IPS-NIHi11 (cell line): Measurements from ENCODE around the gene SLC9A9.

ENCODE experiments used
- DNase-seq: peaks from one replicate; pipeline ENCODE4 v3.0.0; 2012; ENCODE audit warnings: mixed read lengths, low spot score

The SLC9A9 gene

DNA sequence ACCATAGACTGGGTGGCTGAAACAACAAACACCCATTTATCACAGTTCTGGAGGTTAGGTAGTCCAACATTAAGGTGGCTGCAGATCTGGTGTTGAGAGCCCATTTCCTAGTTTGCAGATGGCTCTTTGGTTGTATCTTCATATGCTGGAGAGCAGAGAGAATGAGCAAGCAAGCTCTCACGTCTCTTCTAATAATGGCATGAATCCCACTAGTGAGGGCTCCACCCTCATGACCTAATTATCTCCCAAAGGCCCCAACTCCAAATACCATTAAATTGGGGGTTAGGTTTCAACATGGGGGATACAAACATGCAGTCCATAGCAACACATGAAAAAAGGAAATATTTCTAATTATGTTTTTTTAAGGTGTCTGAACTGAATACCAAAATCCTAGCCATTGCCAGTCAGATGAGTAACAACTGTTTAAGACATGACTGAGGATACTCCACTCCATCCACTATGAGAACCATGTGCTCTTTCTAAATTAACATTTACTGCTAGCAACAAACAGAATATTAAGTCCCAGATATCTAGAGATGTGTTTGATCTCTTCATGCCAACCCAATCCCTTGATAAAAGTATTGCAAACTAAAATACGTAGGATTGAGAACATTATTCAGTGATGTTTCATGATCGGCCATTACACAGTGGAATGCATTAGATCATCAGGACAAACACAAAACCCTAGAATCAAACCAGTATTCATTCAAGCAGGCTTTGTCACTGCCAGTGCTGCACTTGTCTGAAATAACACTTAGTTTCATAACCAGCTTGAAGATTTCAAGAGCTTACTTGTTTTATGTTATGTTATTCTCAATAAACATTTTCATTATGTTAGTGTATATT lies 340.3 kb downstream of the SLC9A9 start:
- no peak for DNase-seq

DNA sequence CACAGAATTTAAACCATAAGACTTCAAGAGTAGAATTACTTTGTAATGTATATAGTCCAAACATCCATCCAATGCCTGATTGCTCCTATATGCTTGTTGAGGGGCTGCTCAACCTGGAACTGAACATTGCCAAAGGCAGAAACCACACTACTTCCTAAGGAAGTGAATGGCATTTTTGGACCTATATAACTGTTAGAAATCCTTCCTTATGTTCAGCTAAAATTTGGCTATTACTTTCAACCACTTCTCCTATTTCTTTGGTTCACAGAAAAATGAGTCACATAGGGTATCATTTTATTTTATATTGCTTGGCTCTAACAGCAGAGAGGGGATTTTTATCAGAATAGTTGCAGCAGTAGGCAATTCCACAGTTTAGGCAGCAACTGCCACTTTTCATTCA lies 342.1 kb downstream of the SLC9A9 start:
- no peak for DNase-seq

DNA sequence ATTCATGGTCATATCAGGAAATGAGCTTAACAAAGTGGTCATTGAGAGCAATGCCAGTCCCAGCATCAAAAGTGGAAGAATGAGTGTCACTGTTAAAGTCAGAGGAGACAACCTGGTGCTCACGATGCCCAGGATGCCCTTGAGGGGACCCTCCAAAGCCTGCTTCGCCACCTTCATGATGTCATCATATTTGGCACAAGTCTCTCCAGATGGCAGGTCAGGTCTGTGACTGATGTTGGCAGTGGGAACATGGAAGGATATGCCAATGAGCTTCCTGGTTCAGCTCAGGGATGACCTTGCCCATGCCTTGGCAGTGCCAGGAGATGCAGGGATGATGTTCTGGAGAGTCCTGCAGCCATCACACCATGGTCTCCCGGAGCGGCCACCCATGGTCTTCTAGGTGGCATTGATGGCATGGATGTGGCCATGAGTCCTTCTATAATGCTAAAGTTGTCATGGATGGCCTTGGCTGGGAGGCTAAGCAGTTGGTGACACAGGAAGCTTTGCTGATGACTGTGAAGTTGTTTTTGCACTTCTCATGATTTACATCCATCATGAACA lies 344.9 kb downstream of the SLC9A9 start:
- no peak for DNase-seq

DNA sequence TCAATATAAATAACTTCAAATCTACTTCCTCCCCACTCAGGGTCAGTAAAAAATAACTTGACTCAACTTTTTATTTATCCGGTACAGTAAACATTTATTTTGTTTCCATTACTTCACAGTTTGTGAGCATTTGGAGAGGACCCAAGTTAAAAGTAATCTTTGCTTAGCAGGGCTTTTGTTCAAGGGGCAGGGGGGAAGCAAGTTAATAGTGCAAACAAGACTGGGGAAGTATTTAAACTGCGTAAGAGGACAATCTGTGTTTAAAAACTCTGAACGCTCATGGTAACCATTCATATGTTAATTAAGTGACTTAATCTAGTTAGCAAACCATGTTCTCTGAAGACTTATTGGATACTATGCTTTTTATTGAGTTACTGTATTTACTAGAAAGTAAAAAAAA lies 346.2 kb downstream of the SLC9A9 start:
- no peak for DNase-seq

DNA sequence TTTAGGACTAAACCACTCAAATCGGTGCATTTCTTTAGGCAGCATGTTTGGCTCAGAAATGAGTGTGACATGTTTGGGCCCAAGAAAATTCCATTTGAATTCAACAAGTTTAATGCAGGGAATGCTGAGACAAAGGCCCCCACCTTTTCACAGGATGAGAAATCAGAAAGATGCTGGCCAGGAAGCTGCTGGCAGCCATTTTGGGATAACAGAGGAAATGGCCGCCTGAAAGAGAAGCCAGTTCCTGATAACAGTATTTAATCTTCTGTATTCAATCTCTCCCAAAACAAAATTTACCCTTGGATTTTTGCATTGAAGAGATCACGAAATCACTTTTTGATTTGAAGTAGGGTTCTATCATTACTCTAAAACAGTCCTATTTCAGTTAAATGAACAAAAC lies 350.9 kb downstream of the SLC9A9 start:
- no peak for DNase-seq

DNA sequence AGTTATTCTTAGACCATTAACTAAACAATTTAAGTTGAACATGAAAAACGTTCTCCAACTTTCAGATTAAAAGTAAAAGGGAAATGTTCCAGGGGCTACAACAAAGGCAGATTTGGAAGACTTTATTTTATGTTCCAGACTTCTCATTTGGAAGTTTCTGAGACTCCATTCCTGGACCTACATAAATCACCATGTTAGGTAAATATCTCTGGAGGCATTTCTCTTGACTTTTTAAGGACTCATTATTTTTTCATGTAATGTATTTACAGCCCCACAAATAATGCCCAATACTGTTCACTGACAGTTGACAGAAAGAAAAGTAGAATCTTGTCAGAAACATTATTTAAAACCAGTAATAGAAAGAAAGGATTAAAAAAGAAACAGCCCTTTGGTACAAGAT lies 352.1 kb downstream of the SLC9A9 start:
- DNase-seq, result no peak

DNA sequence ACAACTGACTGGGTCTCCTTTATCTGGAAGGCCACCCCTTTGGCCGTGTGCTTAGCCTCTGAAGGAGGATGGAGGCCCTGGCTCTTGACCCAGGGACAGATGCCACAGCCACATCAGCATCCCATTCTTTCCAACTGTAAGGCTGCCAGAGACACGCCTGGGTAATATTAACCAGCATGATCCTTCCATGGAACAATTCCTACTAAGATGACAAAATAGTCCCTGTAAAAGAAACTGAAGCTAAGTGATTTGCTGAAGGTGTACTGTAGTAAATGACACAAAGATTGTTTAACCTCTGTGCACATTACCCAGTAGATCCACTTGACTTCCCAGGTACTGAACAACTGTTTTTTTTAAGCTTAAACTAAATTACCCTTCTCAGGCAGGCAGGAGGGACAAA lies 352.7 kb downstream of the SLC9A9 start:
- DNase-seq, result no peak

DNA sequence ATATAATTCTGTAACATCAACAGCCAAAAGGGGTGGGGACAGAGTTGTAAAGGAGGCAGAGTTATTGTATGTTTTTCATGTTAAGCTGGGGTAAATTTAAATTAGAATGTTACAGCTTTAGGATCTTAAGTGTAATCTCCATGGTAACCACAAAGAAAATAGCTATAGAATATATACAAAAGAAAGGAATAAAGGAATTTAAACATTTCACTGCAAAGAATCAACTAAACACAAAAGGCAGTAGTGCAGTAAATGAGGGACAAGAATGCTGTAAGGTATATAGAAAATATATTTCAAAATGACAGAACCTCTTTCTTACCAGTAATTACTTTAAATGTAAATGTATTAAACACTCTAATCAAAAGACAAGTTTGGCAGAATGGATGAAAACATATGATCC lies 361.7 kb downstream of the SLC9A9 start:
- no peak for DNase-seq

DNA sequence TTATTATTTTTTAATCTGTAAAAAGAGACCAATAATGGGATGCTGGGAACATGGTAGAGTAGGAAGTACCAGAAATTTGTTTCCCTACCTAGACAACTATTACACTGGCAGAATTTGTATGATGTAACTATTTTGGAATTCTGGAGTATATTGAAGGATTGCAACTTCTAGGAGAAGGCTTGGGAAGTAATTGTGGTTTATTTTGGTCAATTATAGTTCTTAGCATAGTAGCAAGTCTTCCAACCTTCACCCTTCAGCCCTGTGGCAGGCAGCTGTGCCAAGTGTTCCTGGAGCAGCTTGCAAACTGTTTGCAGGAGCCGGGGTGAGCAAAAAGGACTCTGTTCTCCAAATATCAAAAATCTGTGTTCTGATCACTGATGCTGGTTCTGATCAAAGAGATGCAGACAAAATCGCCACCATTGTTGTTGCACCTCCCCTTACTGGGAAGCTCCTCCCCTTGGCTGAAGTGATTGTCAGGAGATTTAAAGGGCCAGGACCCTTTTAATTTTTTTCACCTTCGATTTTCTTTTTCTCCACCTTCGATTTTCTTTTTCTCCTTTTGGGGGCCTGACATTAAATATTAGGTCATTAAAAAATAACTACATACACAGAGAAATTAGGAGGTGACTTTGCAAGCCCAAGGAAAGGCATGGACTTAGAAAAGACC lies 363.3 kb downstream of the SLC9A9 start:
- DNase-seq, result peak; percentile 33

DNA sequence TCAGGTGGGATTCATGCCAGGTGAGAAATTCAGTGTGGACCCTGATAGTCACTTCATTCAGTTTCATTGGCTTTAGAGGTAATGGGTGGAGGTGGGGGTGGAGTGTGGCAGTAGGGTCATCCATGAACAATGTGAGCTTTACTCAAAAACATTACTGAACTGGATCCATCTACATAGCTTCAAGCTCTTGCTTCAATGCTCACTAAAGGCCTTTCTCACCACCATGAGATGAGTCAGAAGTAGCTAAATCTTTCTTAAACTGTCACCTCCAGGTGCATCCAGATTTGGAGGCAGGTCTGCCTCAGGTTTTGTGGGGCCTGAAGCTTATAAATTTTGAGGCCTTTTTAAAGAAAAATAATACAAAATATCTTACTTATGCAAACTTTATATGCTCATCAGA lies 365.1 kb downstream of the SLC9A9 start:
- no peak for DNase-seq

DNA sequence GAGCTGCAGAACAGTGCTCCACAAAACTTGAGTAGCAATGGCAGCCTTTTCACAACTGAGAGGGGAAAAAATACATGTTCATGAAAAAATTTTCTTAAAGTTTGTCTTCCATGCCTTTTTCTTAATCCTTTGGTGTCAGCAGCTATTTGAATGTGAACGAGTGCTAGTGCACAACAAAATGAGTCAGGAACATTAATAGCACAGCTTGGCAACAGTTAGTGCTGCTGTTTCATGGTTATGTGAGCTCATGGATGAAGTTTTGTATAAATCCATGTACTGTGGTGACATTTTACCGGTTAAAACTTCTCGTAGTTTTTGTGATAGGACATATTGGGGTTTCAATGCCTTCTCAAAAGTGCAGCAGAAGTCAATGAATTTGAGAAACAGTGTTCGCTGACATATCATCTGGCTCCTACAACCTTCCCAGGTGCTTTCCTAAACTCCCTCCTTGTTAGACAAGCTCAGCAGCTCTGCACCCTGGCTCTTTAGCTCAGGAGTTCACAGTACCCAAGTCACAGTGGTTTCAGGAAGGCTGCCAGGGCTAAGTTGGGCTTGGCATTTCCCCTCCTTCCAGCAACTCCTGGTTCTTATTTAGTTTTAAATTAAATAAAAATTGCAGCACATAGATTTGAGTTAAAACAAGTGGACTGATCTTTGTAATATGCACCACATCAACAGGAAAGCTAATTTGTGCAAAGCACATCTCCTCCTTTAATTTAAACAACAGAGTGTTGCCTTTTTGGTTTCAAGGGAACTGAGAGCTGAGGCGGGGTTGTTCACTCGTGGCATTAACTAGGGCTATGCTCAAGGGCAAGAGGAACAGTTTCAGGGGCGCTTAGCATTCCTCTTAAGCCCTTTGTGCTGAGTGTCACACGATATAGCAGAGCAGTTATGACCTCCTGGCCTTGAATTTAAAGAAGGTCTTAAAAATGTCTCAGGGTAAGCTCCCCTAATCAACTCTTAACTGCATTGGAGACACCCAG lies 365.9 kb downstream of the SLC9A9 start:
- DNase-seq, result no peak

DNA sequence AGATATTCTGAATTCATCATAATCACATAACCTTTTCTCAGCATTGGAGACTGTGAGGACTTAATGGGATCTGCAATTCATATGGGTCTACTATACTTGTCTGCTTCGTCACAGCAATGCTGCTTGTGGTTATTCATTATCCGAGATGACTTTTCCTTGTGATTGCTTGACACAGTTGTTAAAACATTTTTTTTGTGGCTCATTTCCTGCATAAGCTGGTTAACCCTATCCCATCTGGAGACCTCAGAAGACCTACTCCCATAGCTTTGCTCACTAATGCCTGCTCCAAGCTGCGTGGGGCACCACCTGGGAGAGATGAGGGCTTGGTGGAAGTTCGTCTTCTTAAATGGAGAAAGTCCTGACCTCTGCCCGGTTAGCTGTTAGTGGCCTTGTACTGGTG lies 367.9 kb downstream of the SLC9A9 start:
- no peak for DNase-seq

DNA sequence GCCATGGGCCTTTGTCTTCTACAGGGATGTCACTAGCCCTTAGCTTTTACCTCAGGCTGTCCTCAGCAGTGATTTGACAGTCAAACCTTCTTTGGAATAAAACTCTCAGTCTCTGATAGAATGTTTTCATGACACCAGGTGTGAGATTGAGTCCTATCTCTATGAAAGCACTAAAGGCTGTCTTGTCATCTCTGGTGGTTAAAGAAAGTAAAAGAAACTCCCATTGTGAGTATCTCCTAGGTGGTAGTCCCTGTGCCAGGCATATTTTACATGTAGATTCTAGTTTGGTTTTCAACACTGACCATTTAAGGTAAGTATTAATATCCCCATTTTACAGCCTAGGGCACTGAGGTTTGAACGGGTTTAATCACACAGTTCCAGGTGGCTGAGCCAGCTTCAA lies 368.5 kb downstream of the SLC9A9 start:
- no peak for DNase-seq

DNA sequence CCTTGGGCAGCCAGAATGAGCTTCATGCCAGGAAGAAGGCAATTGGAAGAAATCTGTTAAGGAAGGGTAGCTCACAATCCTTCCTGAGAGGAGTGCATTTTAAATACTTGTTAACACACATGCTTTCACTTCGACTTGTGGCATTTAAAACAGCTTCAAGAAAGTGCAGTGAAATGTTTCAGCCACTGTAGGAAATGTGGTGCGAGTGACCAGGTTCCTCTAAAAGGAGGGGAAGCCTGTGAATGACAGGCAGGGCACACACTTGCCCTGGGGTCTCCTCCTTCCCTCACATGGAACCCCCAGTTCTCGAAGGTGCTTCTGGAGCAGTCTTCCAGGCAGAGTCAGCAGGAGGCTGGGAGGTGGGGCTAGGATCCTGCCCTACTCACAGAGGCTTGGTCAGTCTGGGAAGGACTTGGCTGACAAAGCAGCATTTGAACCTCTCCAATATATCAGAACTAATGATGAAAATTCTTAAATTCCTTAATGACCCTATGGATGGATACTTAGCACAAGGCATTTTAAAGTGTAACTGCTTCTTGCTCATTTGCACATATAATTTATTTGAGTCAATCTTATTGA lies 370.1 kb downstream of the SLC9A9 start:
- DNase-seq, result no peak

DNA sequence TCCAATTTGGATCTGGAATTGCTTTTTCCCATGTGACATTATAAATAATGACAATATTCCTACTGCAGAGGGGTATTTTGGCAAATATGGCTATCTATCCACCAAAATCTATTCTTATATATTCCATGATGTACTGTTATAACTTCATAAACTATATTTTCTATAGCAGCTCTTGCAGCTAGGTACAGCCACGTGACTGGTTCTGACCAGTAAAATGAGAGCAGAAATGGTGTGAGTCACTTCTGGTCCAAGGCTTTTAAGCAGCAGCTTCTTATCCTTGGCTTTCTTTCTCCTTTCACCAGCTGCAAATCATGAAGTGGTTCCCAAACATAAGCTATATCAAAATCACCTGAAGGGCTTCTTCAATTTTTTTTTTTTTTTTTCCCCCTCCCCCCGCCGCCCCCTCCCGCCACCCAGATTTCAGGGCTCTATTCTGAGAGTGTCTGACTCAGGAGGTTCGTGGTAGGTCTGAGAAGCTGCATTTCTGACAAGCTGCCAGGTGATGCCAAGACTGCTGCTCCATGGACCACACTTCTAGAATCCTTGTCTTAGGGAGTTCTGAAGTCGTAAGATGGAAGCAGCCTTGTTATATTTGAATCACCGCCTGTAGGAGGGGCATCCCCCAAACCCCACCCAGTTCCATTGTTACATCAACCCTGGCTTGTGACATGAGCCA lies 371.2 kb downstream of the SLC9A9 start:
- no peak for DNase-seq

DNA sequence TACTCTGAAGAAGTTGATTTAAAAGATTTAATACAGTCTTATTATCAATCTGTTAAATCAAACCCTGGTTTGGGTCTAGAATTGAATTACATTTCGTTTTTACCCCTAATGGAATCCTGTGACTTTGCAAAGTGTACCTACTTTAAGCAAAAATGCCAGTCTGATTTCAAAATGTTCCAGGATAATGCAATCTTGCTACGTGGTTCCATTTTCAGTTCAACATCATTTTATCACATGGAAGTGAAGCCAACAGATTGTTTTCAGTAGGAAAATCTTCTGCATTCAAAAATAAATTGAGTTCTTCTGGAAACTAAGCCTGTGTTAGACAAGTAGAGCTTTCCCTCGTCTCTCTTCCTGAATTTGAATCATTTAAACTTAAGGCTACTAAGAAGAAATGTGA lies 372.3 kb downstream of the SLC9A9 start:
- no peak for DNase-seq

DNA sequence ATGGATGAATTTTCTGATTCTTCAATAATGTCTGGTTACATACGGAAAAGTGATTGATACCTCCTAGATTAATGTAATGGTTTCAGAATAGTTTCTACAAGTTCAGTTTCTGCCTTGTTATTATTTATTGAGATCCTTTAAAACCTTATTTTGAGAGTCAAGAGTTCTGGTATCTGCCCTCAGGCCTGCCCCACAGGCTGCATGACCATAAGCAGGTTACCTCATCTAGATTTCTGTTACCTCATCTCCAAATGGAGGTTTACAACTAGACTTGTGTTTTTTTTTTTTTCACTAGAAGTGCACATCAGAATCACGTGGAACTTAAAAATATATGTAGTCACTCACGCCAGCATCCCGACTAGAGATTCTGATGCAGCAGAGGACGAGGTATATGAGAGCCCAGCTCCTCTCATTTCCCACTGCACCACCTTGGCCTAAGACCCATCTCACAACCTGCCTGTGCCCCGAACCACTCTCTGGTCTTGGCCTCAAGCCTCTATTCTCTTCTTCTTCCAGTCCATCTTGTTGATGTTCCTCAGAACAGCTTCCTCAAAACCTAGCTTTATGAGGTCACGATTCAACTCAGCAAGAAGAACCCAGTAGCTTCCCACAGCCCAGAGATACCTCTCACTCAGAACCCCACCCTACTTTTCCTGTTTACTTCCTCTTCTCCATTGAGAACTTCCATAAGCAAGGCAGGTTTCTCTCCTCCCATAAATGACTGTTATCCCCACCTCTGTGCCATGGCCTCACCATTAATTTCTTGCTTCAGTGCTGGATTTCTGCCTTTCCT lies 375.3 kb downstream of the SLC9A9 start:
- no peak for DNase-seq

DNA sequence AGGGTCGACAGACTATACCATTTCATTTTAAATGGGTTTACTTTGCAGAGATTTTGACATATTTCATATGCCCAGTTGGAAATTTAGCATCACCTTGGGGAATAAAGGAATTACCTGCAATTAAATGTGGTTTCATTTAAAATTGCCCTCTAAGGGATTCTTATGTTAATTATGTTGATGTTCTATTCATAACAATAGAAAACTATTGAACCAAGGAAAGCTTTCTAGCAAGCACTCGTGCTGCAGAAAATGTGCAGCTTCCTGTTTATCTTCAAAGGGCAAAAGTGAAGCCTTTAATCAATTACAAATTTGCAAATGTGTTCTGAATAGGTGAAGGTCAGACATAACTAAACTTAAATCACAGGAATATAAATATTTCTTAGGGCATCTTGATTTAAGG lies 376.6 kb downstream of the SLC9A9 start:
- DNase-seq, result no peak

DNA sequence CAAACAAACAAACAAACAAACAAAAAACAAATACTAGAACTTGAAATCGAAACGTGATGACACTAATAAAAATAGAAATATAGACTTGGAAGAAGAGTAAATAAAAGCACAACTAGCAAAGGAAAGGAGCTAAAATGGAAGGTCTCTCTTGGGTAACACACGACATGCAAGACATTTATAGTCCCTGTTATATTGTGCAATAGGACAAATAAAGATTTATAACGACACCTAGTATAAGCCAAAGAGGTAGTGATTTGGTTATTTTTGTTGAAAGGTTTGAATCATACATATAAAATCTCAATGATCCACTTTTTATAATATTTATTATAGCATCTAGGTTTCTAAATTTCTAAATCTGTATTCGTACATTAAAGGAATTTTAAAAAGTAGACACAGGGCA lies 379.1 kb downstream of the SLC9A9 start:
- no peak for DNase-seq

DNA sequence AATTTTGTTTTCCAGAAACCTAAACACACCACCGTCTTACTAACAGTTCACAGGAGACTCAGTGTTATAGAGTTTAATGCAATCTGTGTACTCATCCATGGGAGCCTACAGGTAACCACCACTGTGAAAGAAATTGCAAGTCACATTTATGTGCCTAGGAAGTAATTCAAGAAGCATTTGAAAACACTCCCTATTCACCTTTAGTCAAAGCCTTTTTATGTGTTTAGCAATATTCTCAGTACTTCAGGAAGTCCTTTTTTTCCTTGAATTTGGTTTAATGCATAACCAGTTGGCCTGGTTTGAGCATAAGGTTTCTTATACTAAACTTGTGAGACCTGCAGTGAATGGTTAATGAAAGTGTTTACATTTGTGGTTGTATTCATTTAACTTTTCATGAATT lies 382.6 kb downstream of the SLC9A9 start:
- no peak for DNase-seq
